ENCODE measurements around the gene PDE1C.

Gene PDE1C

DNA sequence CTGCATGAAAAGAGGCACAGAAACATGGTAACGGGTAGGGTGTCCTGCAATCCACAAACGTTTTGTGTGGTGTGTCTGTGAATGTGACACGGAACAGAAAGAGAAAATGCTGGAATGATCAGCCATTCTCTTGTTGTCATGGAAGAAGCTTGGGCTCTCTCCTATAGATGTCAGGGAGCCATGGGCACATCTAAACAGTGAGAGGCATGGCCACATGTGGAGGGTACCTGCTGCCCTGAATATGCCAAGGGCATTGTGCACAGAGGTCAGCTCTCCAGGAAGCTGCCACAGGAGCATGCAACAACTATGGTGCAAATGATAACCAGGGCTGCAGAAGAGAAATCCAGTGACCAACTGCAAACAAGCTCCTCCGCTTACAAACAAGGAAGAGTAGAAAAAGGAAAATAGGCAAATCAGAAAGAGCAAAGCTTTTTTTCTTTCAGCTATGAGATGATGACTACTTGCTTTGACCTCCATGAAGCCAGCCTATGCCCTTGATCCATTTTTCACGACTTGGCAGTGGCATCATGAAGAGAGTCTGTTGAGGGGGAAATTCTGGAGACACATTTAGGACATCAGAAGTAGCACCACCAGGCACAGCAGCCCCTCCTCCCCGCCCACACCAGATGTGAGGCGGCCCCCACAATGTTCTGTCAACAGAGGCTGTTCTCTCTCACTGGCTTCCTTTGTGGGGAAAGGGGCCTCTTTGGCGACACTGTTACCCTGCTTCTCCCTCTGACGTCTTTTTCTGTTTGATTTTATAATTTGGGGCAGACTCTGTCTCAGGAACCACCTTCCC is 4.8 kb upstream of the PDE1C start:
- DNase-seq (ENCODE audit: low spot score), result no peak

DNA sequence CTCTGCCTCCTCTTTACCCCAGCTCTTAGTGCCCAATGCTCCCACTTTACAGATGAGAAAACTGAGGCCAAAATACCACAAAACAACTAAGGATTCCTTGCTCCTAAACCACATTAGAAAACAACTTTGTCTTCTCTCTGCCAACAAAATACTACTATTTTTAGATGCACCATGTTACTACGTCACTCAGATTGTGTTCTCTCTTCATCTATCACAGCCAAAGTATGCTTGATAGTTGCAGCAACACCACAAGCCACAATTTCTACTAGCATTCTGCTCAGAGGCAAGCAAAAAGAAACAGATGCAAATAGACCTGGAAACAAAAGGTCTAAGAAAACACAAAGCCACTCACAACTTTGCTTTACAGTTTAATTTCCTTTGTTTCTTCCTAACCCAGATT is 3.3 kb upstream of the PDE1C start:
- no peak for DNase-seq (ENCODE audit: low spot score)

DNA sequence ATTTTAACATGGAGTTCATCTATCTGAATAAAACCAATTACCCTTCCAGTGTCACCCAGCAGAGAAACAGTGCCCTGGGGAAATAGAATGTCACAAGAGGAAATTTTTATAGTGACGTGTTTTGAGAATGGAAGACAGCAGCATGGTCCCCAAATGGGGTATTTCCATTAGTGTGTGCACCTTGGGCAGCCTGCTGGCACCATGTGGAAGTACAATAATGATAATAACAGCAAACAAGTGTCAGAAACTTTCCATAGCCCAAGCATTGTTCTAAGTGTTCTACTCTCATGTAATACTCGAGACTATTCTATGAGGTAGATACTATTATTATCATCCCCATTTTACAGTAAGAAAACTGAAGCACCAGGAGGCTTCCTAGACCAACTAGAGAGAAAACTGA is 2.2 kb upstream of the PDE1C start:
- no peak for DNase-seq (ENCODE audit: low spot score)

DNA sequence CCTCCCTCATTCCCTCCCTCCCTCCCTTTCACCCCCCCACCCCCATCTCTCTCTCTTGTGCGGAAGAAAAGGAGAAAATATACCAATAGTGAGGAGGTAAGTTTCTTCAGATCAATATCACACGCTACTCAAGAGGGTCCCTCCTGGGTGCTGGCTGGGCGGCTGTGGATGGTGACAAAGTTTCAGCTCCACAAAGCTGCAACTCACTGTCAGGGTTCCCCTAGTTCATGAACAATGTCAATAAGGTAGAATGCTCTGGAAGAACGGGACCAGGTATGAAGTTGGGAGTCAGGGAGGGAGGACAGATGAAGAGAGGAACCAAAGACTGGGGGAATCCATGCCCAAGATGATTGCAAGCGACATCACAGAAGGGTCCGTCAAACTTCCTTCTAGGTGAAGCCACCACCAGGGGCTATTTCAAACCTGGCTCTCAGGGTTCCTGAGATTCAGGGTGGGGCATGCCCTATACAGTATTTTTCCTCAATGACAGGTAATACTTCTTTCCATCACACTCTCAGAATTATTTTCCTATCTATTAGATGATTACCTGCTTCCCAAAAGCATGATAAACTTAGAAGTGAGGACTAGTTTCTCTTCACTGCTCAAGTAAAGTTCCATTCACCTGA is 1.4 kb upstream of the PDE1C start:
- DNase-seq (ENCODE audit: low spot score), result no peak

DNA sequence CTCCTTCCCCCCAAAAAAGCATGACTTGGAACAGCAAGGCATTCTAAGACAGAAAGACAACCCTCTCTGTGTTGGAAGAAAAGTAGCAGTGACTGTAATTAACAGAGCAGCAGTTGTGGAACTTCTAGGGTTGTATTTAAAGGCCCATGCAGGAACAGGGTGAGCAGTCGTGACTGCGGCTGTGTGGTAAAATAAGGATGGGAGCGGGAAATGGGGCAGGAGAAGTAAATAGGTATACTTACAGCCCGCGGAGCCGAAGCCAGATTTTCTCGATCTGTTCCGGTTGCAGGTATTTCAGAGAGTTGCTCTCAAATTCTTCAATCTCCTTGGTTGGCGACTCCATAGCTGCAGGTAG is 179 bp downstream of the PDE1C start:
- no peak for DNase-seq (ENCODE audit: low spot score)

DNA sequence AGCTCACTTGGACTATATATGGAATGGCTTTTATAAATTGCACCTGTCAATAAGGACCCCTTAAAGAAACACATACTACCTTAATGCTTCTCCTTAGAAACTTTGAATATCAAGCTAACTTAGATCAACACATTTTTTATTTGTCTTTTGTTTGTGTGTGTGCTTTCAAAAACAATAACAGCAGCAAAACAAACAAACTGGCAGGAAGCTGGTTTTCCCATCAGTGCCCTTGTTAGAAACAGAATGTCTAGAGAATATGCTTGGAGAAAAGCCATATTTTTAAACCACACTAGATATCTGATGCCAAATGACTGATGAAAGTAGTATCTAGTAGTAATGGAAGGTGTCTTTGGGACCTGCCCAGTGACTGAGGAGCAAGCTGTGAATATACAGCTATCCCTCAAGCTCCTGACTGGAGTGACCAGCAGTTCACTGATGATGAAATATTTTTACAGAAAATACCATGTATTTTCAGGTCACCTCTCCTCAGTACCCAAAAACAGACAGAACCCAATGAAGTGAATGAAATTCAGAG is 1.0 kb downstream of the PDE1C start:
- DNase-seq (ENCODE audit: low spot score), result no peak

DNA sequence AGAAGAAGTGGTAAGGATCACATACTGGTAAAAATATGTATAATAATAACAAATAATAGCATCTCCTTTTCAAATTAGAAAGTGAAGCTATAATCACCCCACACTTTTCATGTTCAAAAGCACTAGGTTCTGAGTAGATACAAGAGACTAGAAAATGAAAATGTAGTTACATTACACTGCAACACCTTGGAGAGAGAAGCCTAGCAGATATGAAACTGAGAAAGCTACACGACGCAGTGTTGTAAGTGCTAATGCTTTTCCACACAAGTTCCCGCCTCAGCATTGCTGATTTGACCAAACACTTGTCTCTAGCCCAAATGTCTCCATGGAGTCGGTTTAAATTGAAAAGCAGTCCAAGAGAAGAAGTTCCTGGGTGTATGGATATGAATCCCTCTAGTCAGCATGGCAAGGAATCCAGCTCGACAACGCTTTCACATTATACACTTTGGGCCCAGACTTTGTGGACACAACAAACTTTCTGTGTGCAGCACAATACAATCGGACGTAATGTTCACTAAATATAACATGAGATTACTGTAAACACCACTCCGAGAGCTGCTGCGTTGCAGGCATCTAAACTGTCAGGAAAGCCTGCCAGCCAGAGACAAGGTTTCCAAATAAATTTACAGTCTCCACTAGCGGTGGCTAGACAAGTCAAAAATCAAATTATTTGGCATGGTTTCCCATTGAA is 1.7 kb downstream of the PDE1C start:
- no peak for DNase-seq (ENCODE audit: low spot score)

DNA sequence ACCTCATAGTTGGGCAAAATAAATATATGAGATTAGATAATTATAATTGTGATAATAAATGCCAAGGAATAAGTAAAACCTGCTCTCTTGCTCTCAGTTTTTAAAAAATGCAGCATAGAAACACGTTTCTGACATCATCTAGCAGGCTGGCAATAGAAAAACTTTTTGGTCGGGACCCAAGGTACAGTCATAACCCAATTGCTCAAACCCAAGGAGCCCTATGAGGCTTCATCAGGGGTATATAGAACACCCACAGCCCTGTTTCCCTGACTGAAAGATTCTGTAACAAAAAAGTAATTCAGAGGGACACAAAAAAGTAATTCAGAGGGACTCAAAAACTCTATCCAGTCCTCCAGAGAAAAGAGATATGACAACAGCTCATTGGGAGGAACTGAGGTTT is 3.8 kb downstream of the PDE1C start:
- DNase-seq (ENCODE audit: low spot score), result no peak

DNA sequence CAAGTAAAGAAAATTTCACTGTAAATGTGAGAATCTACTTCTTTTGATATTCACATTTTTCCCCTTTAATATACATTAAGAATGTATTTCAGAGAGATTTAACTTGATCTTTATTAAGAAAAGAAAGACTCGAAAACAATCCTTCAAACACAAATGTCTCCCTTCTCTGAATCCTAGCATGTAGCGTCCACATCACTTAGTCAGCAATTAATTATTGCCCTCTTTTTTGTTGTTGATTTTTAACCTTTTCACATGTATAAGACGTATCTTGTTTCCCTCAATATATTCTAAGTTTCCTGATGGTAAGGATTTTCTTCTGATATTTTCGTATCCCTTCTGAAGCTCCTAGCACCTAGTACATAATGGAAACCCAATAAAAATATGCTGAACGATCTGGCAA is 6.6 kb downstream of the PDE1C start:
- no peak for DNase-seq (ENCODE audit: low spot score)

DNA sequence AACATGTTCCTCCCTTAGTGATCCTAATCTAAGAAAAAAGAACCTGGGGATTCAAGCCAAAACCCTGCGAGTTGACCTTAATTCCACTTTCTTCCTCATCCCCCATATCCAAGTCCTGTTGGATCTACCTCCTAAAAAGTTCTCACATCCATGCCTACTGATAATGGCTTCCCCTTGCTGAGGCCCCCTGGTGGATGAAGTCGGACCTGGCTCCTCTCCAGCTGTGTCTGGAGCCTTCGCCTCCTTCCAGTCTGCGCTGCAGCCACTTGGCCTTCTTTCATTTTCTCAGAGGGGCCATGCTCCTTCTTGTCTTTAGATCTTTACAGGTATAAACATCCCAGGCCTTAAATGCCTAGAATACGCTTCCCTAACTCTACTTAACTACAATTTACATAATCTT is 8.1 kb downstream of the PDE1C start:
- no peak for DNase-seq (ENCODE audit: low spot score)

DNA sequence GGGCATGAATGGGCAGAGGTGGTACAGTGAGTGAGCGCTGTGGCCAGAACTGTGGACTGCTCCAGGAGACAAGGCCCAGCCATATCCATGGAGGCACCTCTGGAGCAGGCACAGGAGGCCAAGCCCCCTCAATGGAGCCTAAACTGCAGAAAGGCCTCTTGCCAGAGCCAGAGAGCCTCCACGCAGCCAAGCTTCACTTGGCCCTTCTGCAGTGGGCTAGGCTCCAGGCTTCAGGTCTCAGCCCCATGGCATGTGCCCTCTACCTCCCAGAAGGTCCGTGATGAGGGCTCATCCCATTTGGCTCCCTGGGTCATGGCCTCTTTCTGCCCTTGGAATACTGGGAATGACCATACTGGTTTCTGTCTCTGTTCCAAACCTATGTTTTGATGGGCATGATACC is 8.9 kb downstream of the PDE1C start:
- DNase-seq (ENCODE audit: low spot score), result no peak

DNA sequence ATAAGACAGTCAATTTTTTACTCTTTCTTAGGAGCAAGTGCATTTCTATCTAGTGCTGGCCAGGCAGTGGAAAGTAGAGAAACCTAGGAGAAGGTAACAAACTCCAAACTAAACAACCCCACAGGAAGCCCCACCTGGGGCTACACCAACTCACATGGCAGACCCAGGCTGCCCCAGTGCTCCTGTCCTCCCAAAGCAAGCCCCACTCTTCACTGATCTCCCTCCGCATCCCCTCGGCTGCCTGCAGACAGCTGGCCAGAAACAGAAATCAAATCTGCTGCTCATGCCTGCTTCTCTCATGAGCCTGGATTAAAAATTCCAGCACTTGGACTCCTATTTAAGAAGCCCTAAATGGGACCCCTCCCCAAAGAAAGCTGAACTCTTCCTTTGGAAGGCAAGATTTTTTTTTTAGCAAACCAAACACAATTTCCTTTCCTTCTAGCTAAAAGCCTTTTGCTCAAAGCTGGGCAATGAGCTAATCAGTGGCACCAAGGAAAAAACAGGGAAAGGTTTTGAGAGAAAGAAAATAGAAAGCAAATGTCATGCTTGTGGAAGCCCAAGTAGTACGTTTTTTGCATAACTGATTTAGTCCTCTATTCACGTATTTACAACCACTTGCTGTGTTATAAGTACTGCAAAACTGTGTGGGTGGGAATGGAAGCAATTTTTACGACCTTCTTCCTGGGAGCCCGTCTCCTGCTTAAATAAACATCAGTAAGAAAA is 10.8 kb downstream of the PDE1C start:
- DNase-seq (ENCODE audit: low spot score), result no peak

DNA sequence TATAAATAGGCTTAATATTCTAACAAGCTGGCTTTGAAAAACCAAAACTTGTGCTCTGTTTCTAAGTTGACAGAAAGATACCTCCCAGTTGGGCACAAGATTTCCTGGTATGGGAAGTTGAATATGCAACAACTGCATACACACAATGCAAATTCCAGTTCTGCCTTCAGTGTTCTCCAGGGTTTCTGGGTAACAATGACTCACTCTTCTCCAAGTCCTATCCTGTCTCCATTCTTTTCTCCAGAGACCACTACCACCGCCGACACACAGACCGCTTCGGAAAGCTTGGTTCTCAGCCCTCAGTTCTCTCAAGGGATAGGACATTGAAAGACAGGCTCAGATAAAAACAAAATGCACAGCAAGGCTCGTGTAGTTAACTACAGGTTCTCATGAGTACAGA is 12.2 kb downstream of the PDE1C start:
- DNase-seq (ENCODE audit: low spot score), result no peak

DNA sequence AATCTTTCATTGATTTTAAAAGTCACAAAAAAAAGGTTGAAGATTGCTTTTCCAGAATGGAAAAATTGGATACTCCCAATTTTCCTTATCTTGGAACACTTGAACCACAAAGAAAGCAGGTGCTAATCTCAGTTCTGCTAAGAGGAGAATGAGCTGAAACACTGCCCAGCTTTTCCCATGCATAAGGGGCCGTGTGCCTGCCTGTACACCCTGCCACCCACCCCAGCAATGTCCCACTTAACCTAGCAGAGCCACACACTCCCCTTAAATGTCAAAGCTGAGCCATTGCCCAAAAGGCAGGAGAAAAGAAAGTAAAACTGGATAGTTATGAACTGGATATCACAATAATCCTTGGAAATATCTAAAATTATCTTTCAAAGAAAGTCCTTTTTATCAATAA is 13.4 kb downstream of the PDE1C start:
- no peak for DNase-seq (ENCODE audit: low spot score)

DNA sequence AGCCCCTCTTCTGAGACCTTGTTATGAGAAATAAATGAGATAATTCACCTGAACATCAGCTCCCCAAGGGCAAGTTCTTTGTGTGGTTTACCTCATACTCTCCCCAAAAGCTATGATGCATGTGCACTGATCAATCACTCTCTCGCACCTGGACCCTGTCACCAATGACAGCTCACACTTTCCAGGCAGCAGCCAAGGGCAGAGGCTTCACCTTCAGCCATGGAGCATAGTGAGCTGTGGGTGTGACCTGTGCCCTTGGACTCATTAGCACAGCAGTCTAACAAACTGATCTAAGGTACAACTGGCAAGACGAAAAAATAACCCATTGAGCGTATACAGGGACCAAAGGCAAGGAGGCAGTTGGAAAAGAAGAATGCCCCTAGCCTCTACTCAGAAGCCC is 17.0 kb downstream of the PDE1C start:
- no peak for DNase-seq (ENCODE audit: low spot score)

DNA sequence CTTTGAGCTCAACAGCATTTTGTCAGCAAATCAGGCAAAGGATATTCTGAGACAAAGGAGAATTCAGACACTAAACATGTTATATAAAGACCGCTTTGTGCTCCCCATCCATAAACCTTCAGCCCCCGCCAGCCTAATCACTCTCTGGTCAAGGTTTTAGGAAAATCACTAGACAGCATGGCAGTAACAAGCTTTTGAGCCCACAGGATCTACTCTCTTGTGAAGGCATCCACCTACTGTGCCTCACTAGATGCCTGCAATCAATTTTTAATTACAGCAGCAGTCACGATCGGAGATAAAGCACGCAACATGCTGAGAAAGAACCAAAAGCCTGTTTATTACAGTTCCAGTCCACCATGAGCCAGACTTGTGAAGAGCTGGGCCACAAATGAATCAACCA is 19.1 kb downstream of the PDE1C start:
- no peak for DNase-seq (ENCODE audit: low spot score)

DNA sequence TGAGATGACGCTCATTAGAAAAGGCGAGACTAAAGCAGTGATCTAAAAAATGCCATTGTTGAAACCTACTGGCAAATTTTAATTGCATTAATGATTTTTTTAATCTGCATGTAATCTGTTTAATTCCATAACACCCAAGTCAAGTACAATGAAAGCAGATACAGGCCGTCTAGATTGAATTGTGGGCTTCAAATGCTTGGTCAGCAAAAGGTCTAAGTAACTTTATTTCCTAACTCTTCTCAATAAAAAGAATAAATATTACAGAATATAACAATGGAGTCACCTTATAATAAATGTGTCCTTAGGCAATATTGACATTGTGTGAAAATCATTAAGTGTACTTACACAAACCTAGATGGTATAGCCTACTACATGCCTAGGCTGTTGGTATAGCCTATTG is 20.6 kb downstream of the PDE1C start:
- DNase-seq (ENCODE audit: low spot score), result no peak

DNA sequence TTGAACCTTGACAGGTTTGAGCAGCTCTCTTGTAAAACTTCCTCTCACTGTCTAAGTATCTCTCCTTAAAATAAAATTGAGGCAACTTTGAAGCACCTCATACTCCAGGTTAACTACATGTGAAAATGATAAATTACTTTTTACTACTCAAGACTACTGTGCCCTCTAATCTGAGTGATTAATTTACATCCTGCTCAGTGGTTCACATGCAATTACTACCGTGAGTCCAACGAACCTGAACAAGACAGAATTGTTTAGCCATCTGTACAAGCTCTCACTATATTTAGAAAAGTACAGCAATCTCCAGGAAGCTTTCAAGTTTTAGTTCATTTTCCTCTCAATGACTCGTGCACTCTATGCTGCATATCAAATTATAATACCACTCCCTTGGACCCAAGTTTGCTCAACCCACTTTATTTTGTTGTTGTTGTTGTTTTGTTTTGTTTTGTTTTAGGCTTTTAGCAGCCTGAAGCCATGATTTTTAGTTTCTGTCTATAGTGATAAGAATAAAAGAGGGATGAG is 21.2 kb downstream of the PDE1C start:
- DNase-seq (ENCODE audit: low spot score), result no peak

DNA sequence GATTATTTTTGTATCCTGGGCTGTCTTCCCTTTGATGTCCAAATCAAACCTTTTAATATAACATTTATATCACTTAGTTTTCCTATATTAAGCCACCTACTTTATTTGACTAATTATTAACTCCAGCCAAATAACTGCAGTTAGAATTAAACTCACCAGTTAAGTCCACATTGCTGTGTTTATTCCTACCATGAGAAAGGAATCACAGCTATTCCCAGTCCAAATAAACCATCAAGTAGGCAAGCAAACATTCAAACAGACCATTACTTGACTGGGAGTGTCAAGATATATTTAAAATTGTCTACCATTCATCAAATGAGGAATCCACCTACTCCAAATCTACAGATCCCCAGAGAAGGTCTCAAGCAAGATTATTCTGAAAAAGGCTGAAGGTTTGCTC is 22.4 kb downstream of the PDE1C start:
- DNase-seq (ENCODE audit: low spot score), result no peak

DNA sequence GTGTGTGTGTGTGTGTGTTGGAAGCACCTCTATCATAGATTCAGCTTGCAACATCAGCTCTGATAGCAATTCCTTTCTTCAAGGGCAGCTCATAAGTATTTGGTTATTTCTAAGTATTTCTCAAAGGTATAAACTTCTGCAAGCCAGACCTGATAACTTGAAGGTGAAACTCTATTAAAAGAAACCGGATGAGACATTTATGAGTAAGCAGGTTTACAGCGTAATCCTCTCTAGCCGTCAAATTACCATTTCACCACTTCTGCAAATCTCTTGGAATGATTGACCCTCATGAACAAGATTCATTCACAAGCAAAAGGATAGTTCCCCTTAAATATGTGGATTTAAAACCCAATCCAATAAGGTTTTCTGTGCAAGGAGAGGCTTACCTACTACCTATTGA is 23.1 kb downstream of the PDE1C start:
- DNase-seq (ENCODE audit: low spot score), result no peak

DNA sequence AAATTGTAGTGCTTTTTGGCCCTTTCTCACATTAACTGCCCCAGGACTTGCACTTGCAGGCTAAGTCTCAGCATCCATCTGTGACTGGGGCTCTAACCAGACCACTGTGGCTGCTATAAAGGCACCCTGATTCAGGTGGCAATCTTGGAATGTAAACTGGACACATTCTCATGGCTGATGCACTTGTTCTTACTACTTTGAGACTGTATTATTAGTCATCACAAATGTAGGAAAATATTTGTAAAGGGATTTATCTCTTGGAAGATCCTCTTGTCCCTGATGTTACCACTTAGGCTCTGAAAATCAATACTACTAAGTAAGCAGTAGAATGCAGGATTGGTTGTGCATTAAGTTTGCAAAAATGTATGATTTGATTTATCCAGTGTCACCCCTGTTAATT is 25.0 kb downstream of the PDE1C start:
- DNase-seq (ENCODE audit: low spot score), result no peak

DNA sequence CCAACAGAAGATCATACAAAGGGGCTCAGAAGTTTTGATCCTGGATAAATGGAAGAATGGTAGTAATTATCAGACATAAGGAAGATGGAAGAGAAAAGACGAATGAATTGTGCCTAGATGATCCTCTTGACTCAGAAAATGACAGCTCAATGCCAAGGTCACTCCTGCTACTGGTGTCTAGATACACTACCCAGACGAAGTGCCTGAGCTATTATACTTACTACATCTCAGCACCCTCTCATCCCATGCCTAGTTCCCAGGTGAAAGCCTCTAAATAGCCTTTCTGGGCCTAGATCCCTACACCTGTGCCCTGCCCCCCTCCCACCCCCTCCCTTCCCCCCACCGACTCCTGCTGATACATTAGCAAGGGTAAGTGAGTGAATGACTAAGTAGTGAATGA is 25.5 kb downstream of the PDE1C start:
- DNase-seq (ENCODE audit: low spot score), result no peak
